GM21367 (cell line): Measurements from ENCODE around the gene OR2A12.
"Not testable (repeated sequence)": the region's sequence is repeated elsewhere in the genome, so short reads cannot be mapped to it uniquely, and the experiment has no call there.

Experiments
- ATAC-seq: cut with Tn5 transposase; IDR thresholded peaks from one replicate; pipeline ENCODE4 v1.9.1; 2021; ENCODE audit not compliant: unreplicated experiment

The OR2A12 gene

DNA sequence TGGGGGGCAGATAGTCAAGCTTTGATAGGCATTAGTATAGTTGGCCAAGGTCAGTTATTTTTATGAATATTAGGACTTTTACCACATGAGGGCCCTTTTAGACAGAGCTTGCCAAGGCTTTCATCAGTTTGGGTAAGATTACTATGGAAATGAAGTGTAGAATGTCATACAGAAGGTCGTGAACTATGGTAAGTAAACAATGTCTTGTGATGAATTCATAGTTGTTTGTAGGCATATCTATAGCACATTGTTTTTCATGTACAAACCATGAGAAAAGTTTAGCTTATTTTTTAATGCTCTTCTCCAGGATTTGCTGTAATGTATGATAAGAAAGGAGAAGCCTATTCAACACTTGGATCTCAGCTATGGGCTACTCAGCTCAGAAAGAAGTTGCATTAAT lies 27.6 kb downstream of the OR2A12 start:
- ATAC-seq: no peak

DNA sequence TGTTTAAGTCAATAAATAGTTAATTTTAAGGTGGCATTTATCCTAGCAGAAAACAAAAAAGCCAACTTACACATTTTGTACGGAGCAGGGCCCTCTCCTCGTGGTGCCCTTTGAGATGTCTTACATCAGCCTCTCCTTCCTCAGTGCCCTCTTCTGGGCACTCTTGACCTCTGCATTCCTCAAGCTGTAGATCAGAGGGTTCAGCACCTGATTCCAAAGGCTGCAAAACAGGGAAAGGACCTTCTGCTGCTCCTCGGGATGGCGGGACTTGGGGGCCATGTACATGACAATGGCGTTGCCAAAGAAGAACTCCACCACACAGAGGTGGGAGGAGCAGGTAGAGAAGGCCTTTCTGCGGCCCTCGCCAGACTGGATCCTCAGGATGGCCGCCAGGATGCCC lies 32.3 kb downstream of the OR2A12 start:
- no peak for ATAC-seq

DNA sequence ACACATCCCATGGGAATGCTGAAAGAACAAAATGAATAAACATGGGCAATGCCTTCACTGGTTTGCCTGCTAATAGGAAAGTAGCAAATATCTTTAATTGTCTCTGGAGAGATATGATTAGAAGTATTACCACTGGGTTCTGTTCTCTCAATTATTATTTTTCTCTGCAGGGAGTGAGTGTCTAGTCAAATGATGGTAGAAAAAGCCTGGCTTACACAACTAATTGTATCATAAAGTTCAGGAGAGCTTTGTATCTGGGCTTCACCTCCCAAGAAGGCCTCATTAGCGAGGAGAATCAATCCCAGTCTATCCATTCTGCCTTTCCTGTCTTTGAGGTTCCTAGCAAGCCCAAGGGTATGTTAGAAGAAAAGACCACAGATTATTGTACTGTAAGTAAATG lies 36.8 kb downstream of the OR2A12 start, which contains the start of gene OR2A14:
Gene OR2A14, plus strand, starts transcription at position 301 of the 400 bp plus-strand sequence. CDS start 5,937 bp downstream, outside the sequence.
- ATAC-seq: no peak

DNA sequence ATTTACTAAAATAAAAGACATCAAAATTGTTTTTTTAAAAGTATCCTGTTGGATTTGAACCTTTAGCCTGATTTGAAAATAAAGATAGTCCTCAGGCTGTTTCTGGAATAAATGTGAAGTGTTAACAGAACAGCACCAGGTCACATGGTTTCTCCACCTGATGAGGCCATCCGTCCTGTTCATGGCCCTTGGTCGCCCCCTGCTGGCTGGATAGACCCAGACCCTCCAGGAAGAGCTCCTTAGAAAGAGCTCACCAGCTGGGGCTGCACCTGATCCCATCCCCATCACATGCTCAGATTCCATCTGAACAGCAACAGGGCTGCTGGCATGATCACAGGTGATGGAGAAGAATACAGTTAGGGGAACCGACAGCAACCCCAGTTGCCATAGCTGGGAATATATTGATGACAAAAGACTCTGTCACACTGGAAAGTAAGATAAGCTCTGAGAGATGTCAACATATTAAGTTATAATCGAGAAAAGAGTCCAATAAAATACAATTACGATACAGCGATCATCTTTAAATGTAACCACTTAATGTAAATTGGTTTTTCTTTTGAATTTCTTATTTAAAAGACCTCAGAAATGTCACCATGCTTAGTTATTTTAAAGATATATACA lies 41.7 kb downstream of the OR2A12 start:
- peak; percentile 100 for ATAC-seq

DNA sequence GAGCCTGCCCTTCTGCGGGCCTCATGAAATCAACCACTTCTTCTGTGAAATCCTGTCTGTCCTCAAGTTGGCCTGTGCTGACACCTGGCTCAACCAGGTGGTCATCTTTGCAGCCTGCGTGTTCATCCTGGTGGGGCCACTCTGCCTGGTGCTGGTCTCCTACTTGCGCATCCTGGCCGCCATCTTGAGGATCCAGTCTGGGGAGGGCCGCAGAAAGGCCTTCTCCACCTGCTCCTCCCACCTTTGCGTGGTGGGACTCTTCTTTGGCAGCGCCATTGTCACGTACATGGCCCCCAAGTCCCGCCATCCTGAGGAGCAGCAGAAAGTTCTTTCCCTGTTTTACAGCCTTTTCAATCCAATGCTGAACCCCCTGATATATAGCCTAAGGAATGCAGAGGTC lies 43.5 kb downstream of the OR2A12 start:
- ATAC-seq: not testable (repeated sequence)

DNA sequence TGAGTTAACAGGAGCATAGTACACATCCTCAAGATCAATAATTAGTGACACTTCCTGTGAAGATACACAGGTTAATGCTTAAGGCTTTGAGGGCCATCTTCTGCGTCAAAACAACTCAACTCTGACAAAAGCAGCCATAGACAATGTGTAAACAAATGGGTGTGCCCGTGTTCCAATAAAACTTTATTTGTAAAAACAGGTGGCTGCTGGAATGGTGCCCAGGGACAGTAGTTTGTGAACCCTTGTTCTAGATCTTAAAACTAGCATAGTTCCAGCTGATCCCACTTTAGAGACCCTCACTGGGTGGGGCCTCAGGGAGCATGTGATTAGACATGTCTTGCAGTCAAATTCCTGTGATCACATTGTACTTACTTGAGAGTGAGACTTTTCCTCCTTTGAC lies 44.7 kb downstream of the OR2A12 start:
- ATAC-seq: no peak

DNA sequence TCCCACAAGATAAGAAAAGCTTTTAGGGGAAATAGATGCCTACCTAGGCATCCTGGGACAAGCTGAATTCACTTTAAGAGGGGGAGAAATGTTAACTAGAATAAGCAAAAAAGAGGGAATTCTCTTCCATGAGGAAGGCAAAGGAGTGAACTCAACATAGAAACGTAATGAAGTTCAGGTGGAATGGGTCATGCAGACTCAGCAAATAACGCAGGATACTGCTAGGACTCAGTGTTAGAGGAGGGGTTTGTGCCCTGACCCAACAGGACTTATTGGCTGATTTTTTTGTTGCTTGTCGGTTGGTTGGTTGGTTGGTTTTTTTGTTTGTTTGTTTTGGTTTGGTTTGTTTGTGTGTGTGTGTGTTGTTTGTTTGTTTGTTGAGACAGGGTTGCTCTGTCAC lies 46.2 kb downstream of the OR2A12 start:
- ATAC-seq: no peak

DNA sequence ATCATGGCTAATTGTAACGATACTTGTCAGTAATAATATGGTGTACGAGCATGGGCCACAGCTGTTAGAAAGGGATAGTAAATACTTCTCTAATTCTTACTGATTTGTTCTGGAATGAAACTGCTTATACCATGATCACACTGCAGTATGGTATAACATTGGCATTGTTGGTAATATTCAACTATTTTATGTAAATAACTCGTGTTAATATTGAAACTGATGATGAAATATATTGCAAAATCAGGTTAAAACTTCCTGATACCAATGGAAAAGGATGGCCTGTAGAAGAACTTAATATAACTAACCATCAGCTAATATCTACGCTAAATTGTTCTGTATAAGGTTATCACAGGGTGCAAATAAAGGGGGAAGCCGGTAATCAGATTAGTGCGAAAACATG lies 47.2 kb downstream of the OR2A12 start:
- no peak for ATAC-seq

DNA sequence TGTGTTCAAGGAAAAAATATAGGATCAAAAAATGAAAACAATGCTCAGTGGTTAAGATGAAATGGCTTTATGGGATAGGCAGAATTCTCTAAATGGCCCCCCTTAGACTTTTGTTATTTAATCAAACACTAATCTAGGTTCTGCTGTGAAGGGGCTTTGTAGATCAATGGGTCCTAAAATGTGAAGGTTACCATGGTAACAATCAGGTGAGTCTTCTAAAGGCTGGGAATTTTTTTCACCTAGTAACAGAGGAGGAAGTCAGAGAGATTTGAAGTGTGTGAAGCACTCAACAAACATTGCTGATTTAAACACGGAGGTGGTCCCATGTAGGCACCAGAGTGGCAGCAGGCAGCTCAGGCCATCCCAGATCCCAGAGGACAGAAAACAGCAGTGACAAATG lies 48.0 kb downstream of the OR2A12 start:
- no peak for ATAC-seq

DNA sequence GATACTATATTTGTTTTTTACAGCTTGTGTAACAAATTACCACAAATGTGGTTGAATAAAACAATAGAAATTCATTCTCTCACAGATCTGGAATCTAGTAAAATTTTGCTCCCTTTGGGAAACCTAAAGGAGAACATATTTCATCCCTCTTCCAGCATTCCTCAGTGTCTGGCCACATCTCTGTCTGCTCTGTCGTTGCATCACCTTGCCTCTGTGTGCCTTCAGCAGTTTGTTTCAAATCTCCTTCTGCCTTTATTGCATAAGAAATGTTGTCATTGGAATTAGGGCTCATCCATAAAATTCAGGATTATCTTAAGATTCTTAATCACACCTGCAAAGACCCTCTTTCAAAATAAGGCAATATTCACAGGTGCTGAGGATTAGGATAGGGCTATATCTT lies 51.4 kb downstream of the OR2A12 start:
- ATAC-seq: no peak

DNA sequence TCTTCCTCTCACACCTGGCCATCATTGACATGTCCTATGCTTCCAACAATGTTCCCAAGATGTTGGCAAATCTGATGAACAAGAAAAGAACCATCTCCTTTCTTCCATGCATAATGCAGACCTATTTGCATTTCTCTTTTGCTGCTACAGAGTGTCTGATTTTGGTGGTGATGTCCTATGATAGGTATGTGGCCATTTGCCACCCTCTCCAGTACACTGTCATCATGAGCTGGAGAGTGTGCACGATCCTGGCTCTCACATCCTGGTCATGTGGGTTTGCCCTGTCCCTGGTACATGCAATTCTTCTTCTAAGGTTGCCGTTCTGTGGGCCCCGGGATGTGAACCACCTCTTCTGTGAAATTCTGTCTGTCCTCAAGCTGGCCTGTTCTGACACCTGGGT lies 56.1 kb downstream of the OR2A12 start:
- ATAC-seq: no peak

DNA sequence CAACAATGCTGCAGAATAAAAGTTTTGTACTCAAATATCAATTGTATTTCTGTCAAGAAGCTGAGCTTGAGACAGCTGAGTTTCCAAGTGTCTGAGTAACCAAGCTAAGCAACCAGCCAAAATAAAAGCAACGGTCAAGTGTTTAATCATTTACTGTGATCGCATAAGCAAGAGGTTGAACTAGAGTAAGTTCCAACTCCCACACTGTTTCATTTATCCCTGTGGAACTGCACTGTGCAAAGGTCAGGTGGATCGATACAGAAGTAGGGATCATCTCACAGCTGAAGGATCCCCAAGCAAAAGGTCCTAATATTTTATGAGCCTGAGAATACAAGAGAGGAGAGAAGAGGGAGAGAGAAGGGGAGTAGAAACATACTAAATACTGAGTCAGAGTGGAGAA lies 58.3 kb downstream of the OR2A12 start:
- ATAC-seq: no peak

DNA sequence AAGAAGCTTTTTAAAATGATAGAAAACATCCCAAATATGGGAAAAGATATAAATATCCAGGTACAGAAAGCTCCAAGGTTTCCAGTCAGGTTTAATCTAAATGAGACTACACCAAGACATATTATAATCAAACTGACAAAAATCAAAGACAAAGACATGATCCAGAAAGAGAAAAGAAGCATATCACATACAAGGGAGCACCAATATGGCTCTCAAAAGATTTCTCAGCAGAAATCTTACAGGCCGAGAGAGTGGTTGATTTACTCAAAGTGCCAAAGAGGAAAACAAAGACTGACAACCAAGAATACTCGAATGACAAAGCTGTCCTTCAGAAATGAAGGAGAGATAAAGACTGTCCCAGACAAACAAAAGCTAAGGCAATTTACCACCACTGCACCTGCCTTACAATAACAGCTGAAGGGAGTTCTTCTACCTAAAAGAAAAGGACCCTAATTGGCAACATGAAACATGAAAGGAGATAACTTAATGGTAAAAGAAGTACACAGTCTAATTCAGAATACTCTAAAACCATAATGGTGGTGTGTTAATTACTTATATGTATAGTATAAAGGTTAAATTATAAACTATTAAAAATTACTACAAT lies 62.2 kb downstream of the OR2A12 start:
- ATAC-seq: no peak
